Measurements from ENCODE around the gene HLA-DMA. TPM values are rescaled to one million over a fixed set of nuclear protein-coding genes. Genes with fewer than 3 reads are reported as not detected.

HLA-DMA gene
- total and polyA plus RNA-seq, 2 of the 8 experiments (the other 6 are each of a cell fraction or from before 2014, with no cell fraction given) = 13.3 to 23.1 TPM

DNA sequence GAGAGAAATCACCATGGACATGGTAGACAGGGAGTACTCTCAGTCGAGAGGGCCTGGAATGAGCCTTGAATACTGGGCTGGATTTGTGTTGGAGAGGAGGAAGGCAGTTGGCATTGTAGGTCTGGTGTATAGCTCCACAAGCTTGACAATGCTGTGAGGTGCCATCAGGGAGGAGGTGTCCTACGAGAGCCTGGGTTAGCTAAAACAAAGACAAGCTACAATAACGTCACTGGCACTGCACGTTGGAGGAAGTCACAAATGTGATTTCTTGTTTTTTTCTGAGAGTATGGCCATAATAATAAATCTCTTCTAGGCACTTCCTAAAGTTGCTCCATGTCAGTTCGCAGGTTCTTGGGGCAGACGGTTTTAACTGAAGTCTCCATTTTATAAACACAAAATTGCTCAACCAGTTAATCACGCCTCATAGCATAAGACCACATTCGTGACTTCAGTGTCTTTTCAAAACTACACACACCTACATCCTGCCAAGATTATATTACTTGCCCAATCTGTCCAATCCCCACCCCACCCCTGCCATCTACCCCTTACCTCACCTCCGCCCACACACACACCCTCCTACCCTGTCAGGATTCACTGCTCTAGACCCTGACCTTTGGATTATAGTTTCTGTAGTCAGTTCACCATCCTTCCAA lies 7.7 kb downstream of the HLA-DMA start:
- H3K27ac ChIP-seq (ENCODE audit: low read depth, low read length) = no peak overlapping the region
- H2AFZ ChIP-seq (ENCODE audit: low read length) = no peak overlapping the region
- H3K9ac ChIP-seq (replicated peaks in 1 of 4; ENCODE audit: extremely low read depth in 1 of 4, low read depth in 3 of 4, low read length in 3 of 4) = no peak overlapping the region
- no peak overlapping the region for H3K23ac ChIP-seq (ENCODE audit: insufficient read length)
- H3K56ac ChIP-seq (replicated peaks; ENCODE audit: insufficient read length, low read depth, low read length) = no peak overlapping the region
- no peak overlapping the region for H3K4me2 ChIP-seq (ENCODE audit: insufficient read depth in 1 of 2, low read depth in 2 of 2, low read length in 2 of 2)
- no peak overlapping the region for H4K91ac ChIP-seq (replicated peaks; ENCODE audit: insufficient read length, low read length)
- H2BK15ac ChIP-seq (ENCODE audit: low read length) = no peak overlapping the region
- H3K4me1 ChIP-seq (replicated peaks in 1 of 4; ENCODE audit: control insufficient read depth in 3 of 4, insufficient read depth in 4 of 4, low read length in 3 of 4) = peaks cover 0 to 6% (median 3%) of the 10 kb centered on the region in 4 experiments; a peak in 5 of 7 replicates
- no peak overlapping the region for H2AK5ac ChIP-seq (ENCODE audit: low read depth, low read length)
- H3K4ac ChIP-seq (replicated peaks; ENCODE audit: insufficient read length, low read depth, low read length) = no peak overlapping the region
- FAIRE-seq = no peak
- H3K36me3 ChIP-seq (ENCODE audit: control insufficient read depth in 2 of 4, insufficient read depth in 4 of 4, low read length in 3 of 4) = no peaks in the 10 kb centered on the region
- no peak overlapping the region for H2BK20ac ChIP-seq (ENCODE audit: low read length)
- no peak for DNase-seq (ENCODE audit: low read depth in 1 of 2, low spot score in 2 of 2)
- no peaks in the 10 kb centered on the region for H3K23me2 ChIP-seq (ENCODE audit: low read depth, low read length)
- H2BK12ac ChIP-seq (ENCODE audit: low read depth, low read length) = no peak overlapping the region
- H3K79me2 ChIP-seq (ENCODE audit: control insufficient read depth in 1 of 2, insufficient read depth in 2 of 2, low read length in 2 of 2) = no peaks in the 10 kb centered on the region
- no peak overlapping the region for H3K14ac ChIP-seq (ENCODE audit: insufficient read length)
- H4K8ac ChIP-seq (ENCODE audit: extremely low read depth, insufficient read depth, low read length) = no peak overlapping the region
- H3K9me3 ChIP-seq (ENCODE audit: insufficient read depth in 2 of 2, low read depth in 1 of 2, low read length in 1 of 2) = no peaks in the 10 kb centered on the region
- WGBS, 2 experiments (ENCODE audit: extremely low coverage in 1 of 2, insufficient coverage in 1 of 2, insufficient read length in 1 of 2, insufficient replicate concordance in 2 of 2, low coverage in 1 of 2, low lambda C conversion rate in 2 of 2, missing lambda C conversion rate in 1 of 2) = 78% methylated on average over 9 of the region's 9 CpGs; no CpG with 5 or more reads in 1 of the 2 experiments
- H2BK120ac ChIP-seq (replicated peaks; ENCODE audit: low read depth, low read length) = no peak overlapping the region
- no peak overlapping the region for H4K5ac ChIP-seq (ENCODE audit: insufficient read length, low read depth, low read length)
- H3K27me3 ChIP-seq (replicated peaks in 1 of 4; ENCODE audit: control insufficient read depth in 3 of 4, extremely low read depth in 1 of 4, insufficient read depth in 3 of 4, low read length in 3 of 4) = no peaks in the 10 kb centered on the region
- CTCF ChIA-PET (ENCODE audit: partially characterized antibody) = interaction anchor here (0.5 to 6.0 kb wide), 5 partner anchors 9 to 216 kb away, joined by 3 to 64 read pairs (median 5); partner anchors contain the start of gene HLA-DMA
- H3K4me3 ChIP-seq (ENCODE audit: extremely low read depth in 1 of 4, insufficient read depth in 2 of 4, low read depth in 3 of 4, low read length in 4 of 4) = no peak overlapping the region
- POLR2A ChIA-PET (ENCODE audit: partially characterized antibody) = interaction anchor here (3.0 kb wide), 1 partner anchor 25 kb away, joined by 31 read pairs; the partner anchor contains the start of gene BRD2
- TF ChIP-seq CREB1 (IDR thresholded peaks at IDR 0.05) (no peak), CEBPB (IDR thresholded peaks at IDR 0.05; ENCODE audit: low read depth, low read length) (no peak), PHF8 (conservative IDR thresholded peaks at IDR 0.05; ENCODE audit: low read depth, low read length) (no peak), TAF7 (optimal IDR thresholded peaks at IDR 0.05; ENCODE audit: borderline replicate concordance, low read depth, low read length) (no peak), KDM4A (IDR thresholded peaks at IDR 0.05; ENCODE audit: low read depth, low read length, severe bottlenecking) (no peak), TAF1 (IDR thresholded peaks at IDR 0.05; ENCODE audit: low read depth, low read length) (no peak), POU5F1 (IDR thresholded peaks at IDR 0.05; ENCODE audit: low read depth, low read length) (no peak)
- H3K79me1 ChIP-seq (ENCODE audit: low read depth, low read length) = no peaks in the 10 kb centered on the region
- H3K18ac ChIP-seq (ENCODE audit: extremely low read depth, low read length) = no peak overlapping the region
- no peaks in the 10 kb centered on the region for H4K20me1 ChIP-seq (replicated peaks in 1 of 2; ENCODE audit: control insufficient read depth in 1 of 2, insufficient read depth in 2 of 2, low read length in 2 of 2)
- no peak overlapping the region for H2BK5ac ChIP-seq (ENCODE audit: low read depth, low read length)

All from H1 (cell line).